Heart left ventricle (tissue), 13 donors: Measurements from ENCODE around the gene MAD2L2.

ENCODE experiments used
- CTCF ChIP-seq, 12 donors: fragments of 200-600 bp; sonication (generic) in 4 of 12; IDR thresholded peaks; one replicate each; pipeline versions ENCODE4 v1.5.0 to v1.8.0; 2018 to 2022; ENCODE audit warnings: antibody characterized with exemption in 12 of 12, mild to moderate bottlenecking in 5 of 12
- POLR2A ChIP-seq, 2 donors: fragments of 450-650 bp; IDR thresholded peaks; one replicate each; pipeline ENCODE4 v1.6.1; 2017; ENCODE audit warnings: antibody characterized with exemption in 2 of 2, mild to moderate bottlenecking in 2 of 2, moderate library complexity in 2 of 2
- donor health status: ischemic (EF 13 %, LVEDD 7.1; RV severe dilation, severe dysfunction).
- donor health status: DM: no; HTN: yes; CAD: no.
- donor health status: DM: no; HTN: no; CAD: no.
- donor health status: ischemic (EF 25% LVEDD 6.9; RV normal size, moderate dysfunction).
- donor health status: ischemic (EF 25% LVEDD 5.7; RV mildly dilated, moderate dysfunction).
- donor health status: ischemic (EF 35%, LVEDD 5.7; RV mildly dilated, moderate dysfunction).
- donor health status: nonischemic (EF 11% LVEDD 7.7; RV severe dilation, severe dysfunction).
- donor health status: DM: yes; HTN: yes; CAD: no.
- donor health status: PGD.
- donor health status: ischemic (EF 29% LVEDD 5.4; RV normal size, mild dysfunction).
- donor health status: nonischemic (EF 23%, LVEDD 6.1; RV moderate dilation, normal function).

GRCh38 chr1:11691928-11692711 is 11.2 kb upstream of the MAD2L2 start:
- TF ChIP-seq CTCF (IDR thresholded peaks at IDR 0.05) (no peak), POLR2A (IDR thresholded peaks at IDR 0.05) (no peak)
